Fibroblast of lung (primary cell): ENCODE data around the gene CHMP2A. TPM values are rescaled to one million over a fixed set of nuclear protein-coding genes. Genes with fewer than 3 reads are reported as not detected.

ENCODE experiments used
- DNase-seq, 2 donors: peaks; one replicate each; pipeline versions ENCODE4 v3.0.0 to v3.0.0-alpha.2; 2010; ENCODE audit warnings: low read depth in 2 of 2
- H2AFZ ChIP-seq: 2 replicates; pipeline ENCODE4 v1.5.1; 2012; ENCODE audit warnings: low read length, control low read depth, inconsistent platforms
- H3K27ac ChIP-seq: 2 replicates; pipeline ENCODE4 v1.5.1; 2011; ENCODE audit warnings: low read length, control low read depth; ENCODE audit not compliant: insufficient read depth
- H3K27me3 ChIP-seq: 2 replicates; pipeline ENCODE4 v1.5.1; 2011; ENCODE audit warnings: mild to moderate bottlenecking, low read length; ENCODE audit not compliant: control insufficient read depth, insufficient read depth
- H3K36me3 ChIP-seq: 2 replicates; pipeline ENCODE4 v1.5.1; 2011; ENCODE audit warnings: low read length; ENCODE audit not compliant: control insufficient read depth, insufficient read depth
- H3K4me1 ChIP-seq: 2 replicates; pipeline ENCODE4 v1.5.1; 2011; ENCODE audit warnings: low read length; ENCODE audit not compliant: control insufficient read depth, insufficient read depth; ENCODE audit errors: extremely low read depth
- H3K4me2 ChIP-seq: 2 replicates; pipeline ENCODE4 v1.5.1; 2011; ENCODE audit warnings: low read length, control low read depth; ENCODE audit not compliant: insufficient read depth; ENCODE audit errors: extremely low read depth
- H3K4me3 ChIP-seq, 4 experiments: fragments of 200-600 bp in 1 of 4; sonication (generic) in 1 of 4; replicated peaks in 1 of 4; 2 replicates each; pipeline ENCODE4 v1.5.1; 2011 to 2016; ENCODE audit warnings: low read length in 4 of 4, low read depth in 3 of 4, mild to moderate bottlenecking in 3 of 4, control low read depth in 2 of 4, inconsistent platforms in 1 of 4, mixed read lengths in 1 of 4; ENCODE audit not compliant: insufficient read depth in 1 of 4; ENCODE audit errors: control extremely low read depth in 1 of 4
- H3K79me2 ChIP-seq: 2 replicates; pipeline ENCODE4 v1.5.1; 2012; ENCODE audit warnings: mild to moderate bottlenecking, low read length, inconsistent platforms; ENCODE audit not compliant: control insufficient read depth, insufficient read depth
- H3K9ac ChIP-seq: 2 replicates; pipeline ENCODE4 v1.5.1; 2011; ENCODE audit warnings: mild to moderate bottlenecking, low read length, control low read depth; ENCODE audit not compliant: insufficient read depth
- H3K9me3 ChIP-seq: 2 replicates; pipeline ENCODE4 v1.5.1; 2012; ENCODE audit warnings: low read depth, low read length; ENCODE audit not compliant: control insufficient read depth, insufficient read depth
- H4K20me1 ChIP-seq: 2 replicates; pipeline ENCODE4 v1.5.1; 2011; ENCODE audit warnings: low read length; ENCODE audit not compliant: control insufficient read depth, insufficient read depth; ENCODE audit errors: extremely low read depth
- CTCF ChIP-seq, 2 donors: IDR thresholded peaks in 1 of 2; conservative IDR thresholded peaks in 1 of 2; 1 replicate in 1 of 2; 2 replicates in 1 of 2; pipeline ENCODE4 v1.5.1; 2011 to 2012; ENCODE audit warnings: low read length in 2 of 2, control low read depth in 1 of 2, inconsistent platforms in 1 of 2, low read depth in 1 of 2, mild to moderate bottlenecking in 1 of 2
- EZH2 ChIP-seq: IDR thresholded peaks from 2 replicates; pipeline ENCODE4 v1.5.1; 2012; ENCODE audit warnings: low read length, control low read depth, mild to moderate bottlenecking; ENCODE audit errors: missing control alignments
- polyA plus RNA-seq, 2 donors: library from polyadenylated mRNA; depleted of rRNA in 1 of 2; stranded (reverse) in 1 of 2; unstranded in 1 of 2; fragments of >200 nt; gene quantifications; 2 replicates each; pipeline ENCODE4 v1.2.1, GENCODE V29; 2011 to 2012; ENCODE audit warnings: missing spikeins in 1 of 2
- total RNA-seq: library from RNA; depleted of rRNA; stranded (reverse); fragments of >200 nt; gene quantifications from 2 replicates; pipeline ENCODE4 v1.2.1, GENCODE V29; 2014

The CHMP2A gene
- total and polyA plus RNA-seq, 2 donors (not counting 1 experiment from before 2014, with no cell fraction given): 146 to 215 TPM

GRCh38 chr19:58559275-58560006, 4.5 kb upstream of the CHMP2A start:
- DNase-seq: peak; percentile 92
- Histone ChIP-seq H3K4me2 (peak overlapping the region; percentile 100), H3K9me3 (no peaks in the 10 kb centered on the region), H3K4me1 (peaks cover 12% of the 10 kb centered on the region), H3K4me3 (peak overlapping the region; percentile 79 to 89 (median 82)), H3K79me2 (peaks cover 29% of the 10 kb centered on the region), H4K20me1 (no peaks in the 10 kb centered on the region), H3K9ac (peak overlapping the region; percentile 100), H3K36me3 (peaks cover 8% of the 10 kb centered on the region), H3K27me3 (no peaks in the 10 kb centered on the region), H3K27ac (peak overlapping the region; percentile 100), H2AFZ (peak overlapping the region; percentile 73)
- TF ChIP-seq EZH2: no peak
- TF ChIP-seq CTCF (conservative IDR thresholded peaks at IDR 0.05 in 1 of 2, IDR thresholded peaks at IDR 0.05 in 1 of 2; ENCODE audit: low read depth in 1 of 2, low read length in 2 of 2): no peak

- H3K9me3 ChIP-seq: no peaks in the 10 kb centered on the region
- no peaks in the 10 kb centered on the region for H4K20me1 ChIP-seq
- H3K4me2 ChIP-seq: peak overlapping the region; percentile 100
- TF ChIP-seq CTCF (conservative IDR thresholded peaks at IDR 0.05 in 1 of 2, IDR thresholded peaks at IDR 0.05 in 1 of 2; ENCODE audit: low read depth in 1 of 2, low read length in 2 of 2) (no peak), EZH2 (no peak)
- H2AFZ ChIP-seq: peak overlapping the region; percentile 83
- peaks cover 16% of the 10 kb centered on the region for H3K4me1 ChIP-seq
- no peaks in the 10 kb centered on the region for H3K27me3 ChIP-seq
- H3K79me2 ChIP-seq: peaks cover 34% of the 10 kb centered on the region
- peaks cover 8% of the 10 kb centered on the region for H3K36me3 ChIP-seq
- H3K9ac ChIP-seq: peak overlapping the region; percentile 100
- peak; percentile 96 to 99 for DNase-seq
- H3K4me3 ChIP-seq: peak overlapping the region; percentile 79 to 89 (median 82)
- H3K27ac ChIP-seq: peak overlapping the region; percentile 100
These were observed 3.8 kb upstream of the CHMP2A start for GRCh38 chr19:58558623-58559274.

DNA sequence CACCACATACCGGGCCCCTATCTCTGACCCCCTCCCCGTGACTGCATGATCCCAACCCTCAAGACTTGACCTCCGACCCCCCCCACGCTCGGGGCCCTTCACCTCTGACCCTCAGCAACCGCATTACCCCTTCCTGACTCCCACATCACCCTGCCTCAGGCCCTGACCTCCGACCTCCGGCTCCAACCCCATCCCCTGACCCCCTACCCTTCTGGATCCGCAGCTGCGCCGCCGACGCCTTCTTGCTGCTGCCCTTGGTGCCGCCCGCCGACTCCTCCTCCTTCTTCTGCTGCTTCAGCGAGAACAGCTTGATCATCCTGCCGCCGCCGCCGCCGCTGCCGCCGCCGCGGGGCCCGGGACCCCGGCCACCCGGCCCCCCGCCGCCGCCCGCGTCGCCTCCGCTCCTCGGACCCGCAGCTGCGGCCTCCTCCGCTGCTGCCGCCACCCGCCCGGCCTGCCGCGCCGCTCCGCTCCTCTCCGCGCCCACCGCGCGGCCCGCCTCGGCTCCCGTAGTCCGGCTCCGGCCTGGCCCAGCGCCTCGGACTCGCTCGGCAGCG, 3.2 kb upstream of the CHMP2A start, which contains the start of gene UBE2M:
Gene UBE2M (minus strand): TSS at position 546 of the 557 bp plus-strand sequence. CDS start 230 bp downstream, at position 316.
- Histone ChIP-seq H4K20me1 (no peaks in the 10 kb centered on the region), H3K79me2 (peaks cover 36% of the 10 kb centered on the region), H3K27ac (peak within 1 kb of the TSS; percentile 100), H3K4me3 (peak within 1 kb of the TSS; percentile 79 to 94 (median 92)), H3K9ac (peak within 1 kb of the TSS; percentile 100), H3K4me1 (peaks cover 20% of the 10 kb centered on the region), H3K36me3 (peaks cover 10% of the 10 kb centered on the region), H3K9me3 (no peaks in the 10 kb centered on the region), H2AFZ (peak within 1 kb of the TSS; percentile 83), H3K4me2 (peak within 1 kb of the TSS; percentile 100), H3K27me3 (no peaks in the 10 kb centered on the region)
- peak in 1 of 2 donors; percentile 51 for DNase-seq
- TF ChIP-seq CTCF (conservative IDR thresholded peaks at IDR 0.05 in 1 of 2, IDR thresholded peaks at IDR 0.05 in 1 of 2; ENCODE audit: low read depth in 1 of 2, low read length in 2 of 2) (no peak), EZH2 (no peak)
